ENCODE results near the gene DDX51.
"Not testable (repeated sequence)": the region's sequence is repeated elsewhere in the genome, so short reads cannot be mapped to it uniquely, and the experiment has no call there.

Gene DDX51

DNA sequence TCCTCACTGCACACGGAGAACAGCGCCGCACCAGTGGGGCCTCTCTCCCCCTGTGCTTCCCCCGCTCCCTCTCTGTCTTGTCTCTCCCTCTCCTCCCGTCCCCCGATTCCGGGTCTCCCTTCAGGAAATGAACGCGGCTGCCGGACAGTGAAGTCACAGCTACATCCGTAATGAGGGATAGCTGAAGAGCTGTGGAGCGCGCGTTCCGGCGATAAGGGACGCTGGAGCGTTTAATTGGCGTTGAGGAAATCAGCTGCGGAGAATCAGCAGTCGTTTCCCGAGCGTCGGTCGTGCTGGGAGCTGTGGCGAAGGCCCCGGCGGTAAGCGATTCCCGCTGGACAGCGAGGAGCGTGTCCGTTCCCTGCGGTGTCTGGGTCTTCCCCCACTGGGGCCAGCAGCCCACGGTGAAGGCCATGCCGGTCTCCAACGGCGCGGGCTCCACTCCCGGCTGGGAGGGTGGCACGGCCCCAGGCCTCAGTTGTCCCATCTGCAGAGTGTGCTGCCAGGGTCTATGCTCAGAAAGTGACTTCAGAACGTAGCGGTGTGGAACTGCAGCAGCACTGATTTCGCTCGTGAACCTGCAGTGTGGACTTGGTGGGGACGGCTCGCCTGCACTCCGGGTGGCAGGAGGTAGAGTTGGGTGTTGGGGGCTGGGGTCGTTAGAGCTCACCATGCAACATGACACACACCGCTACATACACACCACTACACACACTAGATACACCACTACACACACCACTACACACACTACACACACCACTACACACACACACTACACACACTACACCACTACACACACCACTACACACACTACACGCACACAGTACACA, 11.0 kb upstream of the DDX51 start:
- DNase-seq (ENCODE audit: low read depth, low spot score), result no peak

DNA sequence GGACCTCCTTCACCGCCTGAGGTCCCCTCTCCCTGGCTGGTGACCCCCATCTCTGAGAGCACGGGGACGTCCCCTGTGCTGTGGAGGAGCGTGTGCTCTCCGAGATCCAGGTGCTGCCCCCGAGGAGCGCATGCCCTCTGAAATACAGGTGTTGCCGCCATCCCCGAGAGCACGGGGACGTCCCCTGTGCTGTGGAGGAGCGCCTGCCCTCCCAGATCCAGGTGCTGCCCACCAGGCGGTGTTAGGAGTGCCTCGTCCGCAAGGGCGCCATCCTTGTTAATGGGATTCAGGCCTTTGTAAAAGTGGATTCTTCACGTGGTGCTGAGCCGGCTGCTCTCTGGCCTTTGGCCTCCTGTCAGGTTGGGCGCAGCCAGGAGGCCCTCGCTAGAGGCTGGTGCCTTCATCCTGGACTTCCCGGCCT, 10.2 kb upstream of the DDX51 start:
- no peak for DNase-seq (ENCODE audit: low read depth, low spot score)

DNA sequence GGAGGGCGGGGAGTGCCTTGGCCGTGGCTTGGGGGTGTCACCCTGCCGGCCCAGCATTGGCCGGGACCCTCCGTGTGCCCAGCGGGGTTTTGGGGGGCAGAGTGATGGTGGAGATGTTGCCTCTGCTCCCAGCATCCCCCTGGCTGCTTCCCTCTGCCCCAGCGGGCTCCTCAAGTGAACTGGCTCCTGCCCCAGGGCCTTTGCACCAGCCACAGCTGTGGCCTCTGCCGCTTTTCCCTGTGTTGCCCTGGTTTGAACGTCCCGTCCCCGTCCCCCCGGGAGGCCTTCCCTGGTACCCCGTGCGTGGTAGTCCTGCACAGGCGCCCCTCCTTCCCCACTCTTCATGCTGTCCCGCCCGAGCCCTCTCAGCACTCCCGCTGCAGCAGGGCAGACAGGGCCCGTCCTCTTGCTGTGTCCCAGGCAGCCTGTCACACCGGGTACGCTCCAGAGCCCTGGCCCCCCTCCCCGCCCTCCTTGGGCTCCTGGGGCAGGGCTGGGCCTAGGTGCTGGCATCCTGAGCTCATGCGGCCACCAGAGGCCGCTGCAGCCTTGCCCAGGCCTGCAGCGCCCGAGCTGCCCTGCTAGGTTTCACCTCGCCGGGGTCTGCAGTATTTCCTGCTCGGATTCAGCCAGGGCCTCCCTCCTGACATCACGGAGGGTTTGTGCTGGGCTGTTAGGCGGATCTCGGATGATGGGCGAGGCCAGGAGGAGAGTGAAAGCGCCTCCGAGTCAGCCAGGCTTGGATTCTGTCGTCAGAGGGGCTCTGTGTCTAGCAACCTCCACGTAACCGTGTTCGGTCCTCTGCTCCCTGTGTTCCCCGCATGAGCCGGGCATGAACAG, 9.6 kb upstream of the DDX51 start:
- DNase-seq (ENCODE audit: low read depth, low spot score), result no peak

DNA sequence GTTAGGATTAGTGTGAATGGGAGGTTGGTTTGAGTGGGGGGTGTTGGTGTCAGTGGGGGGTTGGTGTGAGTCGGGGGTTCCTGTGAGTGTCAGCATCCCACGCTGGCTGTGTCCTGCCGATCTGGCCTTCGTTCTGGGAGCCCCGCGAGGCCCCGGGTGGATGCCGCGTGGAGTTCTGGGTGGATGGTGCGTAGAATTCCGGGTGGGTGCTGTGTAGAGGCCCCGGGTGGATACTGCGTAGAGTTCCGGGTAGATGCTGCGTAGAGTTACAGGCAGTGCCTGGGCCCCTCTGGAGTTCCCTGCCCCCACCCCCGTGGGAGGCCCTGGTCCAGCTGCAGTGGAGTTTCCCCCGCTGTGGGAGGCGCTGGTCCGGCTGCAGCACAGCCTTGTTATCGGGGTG, 8.8 kb upstream of the DDX51 start:
- no peak for DNase-seq (ENCODE audit: low read depth, low spot score)

DNA sequence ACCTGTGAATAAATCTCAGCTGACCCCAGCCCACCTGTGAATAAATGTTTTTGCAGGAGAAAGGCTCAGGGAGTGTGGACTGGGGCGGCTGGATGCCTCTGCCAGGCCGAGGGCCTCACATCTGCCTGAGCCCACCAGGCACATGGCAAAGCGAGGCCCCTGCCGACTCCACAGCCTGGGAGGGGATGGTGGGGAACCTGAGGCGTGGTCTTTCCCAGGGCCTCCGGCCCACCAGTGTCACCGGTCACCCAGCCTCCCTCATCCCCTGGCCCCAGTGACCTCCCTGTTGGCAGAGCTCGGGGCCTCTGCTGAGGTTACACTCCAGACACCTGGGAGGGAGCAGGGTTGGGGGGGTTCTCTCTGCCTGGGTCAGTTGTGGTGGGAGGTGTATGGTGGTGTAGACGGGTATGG, 8.3 kb upstream of the DDX51 start:
- DNase-seq (ENCODE audit: low read depth, low spot score), result no peak

DNA sequence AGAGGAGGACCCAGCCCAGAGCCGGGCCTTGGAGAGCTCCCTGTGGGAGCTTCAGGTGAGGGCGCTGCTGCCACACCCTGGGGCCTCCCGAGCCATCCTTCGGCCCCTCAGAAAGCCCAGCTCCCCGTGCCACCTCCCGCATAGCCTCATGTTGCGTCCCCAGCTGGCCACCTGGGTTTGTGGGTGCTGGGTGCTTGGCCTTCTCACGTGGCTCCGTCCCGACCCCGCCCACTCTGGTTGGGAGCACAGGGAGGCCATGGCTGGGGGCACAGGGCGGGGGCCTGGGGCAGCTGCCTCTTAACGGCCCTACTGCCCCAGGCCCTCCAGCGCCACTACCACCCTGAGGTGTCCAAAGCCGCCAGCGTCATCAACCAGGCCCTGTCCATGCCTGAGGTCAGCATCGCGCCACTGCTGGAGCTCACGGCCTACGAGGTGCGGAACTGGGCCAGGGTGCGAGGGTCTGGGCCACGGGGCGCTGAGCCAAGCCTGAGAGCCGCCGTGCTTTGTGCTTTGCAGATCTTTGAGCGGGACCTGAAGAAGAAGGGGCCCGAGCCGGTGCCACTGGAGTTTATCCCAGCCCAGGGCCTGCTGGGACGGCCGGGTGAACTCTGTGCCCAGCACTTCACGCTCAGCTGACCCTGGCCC, 7.8 kb upstream of the DDX51 start:
- DNase-seq (ENCODE audit: low read depth, low spot score), result no peak

DNA sequence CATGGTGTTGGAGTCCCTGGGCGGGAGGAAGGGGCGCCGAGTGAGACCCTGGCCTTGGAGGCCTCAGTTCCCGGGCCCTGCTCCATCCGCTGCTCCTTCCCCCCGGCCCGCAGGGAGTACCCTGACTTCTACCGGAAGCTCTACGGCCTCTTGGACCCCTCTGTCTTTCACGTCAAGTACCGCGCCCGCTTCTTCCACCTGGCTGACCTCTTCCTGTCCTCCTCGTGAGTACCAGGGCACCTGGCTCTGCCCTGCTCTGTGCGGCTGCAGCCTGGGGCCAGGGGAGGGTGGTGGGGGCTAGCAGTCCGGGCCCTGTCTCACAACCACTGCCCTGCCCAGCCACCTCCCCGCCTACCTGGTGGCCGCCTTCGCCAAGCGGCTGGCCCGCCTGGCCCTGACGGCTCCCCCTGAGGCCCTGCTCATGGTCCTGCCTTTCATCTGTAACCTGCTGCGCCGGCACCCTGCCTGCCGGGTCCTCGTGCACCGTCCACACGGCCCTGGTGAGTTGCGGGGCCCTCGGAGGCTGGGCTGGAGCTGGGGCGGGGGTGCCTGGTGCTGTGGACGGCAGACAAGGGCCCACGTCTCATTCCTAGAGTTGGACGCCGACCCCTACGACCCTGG, 7.1 kb upstream of the DDX51 start:
- DNase-seq (ENCODE audit: low read depth, low spot score), result no peak

DNA sequence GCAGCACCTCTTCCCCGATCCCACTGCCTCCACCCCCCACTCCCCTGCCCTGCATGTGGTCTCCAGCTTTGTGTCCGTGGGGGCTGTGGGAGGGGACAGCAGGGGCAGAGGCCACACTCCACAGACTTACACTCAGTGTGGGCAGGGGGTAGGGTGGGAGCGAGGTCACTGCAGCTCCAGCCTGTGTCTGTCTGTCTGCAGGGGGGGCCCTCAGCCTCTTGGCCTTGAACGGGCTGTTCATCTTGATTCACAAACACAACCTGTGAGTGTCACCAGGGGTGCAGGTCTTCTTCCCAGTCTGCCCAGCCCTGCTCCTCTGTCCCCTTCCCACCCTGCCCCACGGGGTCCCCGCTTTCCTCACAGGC, 6.6 kb upstream of the DDX51 start:
- DNase-seq (ENCODE audit: low read depth, low spot score), result no peak

DNA sequence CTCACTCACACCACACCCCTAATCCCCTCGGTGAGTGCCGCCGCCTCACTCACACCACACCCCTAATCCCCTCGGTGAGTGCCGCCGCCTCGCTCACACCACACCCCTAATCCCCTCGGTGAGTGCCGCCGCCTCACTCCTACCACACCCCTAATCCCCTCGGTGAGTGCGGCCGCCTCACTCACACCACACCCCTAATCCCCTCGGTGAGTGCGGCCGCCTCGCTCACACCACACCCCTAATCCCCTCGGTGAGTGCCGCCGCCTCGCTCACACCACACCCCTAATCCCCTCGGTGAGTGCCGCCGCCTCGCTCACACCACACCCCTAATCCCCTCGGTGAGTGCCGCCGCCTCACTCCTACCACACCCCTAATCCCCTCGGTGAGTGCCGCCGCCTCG, 5.4 kb upstream of the DDX51 start:
- DNase-seq (ENCODE audit: low read depth, low spot score), result not testable (repeated sequence)

DNA sequence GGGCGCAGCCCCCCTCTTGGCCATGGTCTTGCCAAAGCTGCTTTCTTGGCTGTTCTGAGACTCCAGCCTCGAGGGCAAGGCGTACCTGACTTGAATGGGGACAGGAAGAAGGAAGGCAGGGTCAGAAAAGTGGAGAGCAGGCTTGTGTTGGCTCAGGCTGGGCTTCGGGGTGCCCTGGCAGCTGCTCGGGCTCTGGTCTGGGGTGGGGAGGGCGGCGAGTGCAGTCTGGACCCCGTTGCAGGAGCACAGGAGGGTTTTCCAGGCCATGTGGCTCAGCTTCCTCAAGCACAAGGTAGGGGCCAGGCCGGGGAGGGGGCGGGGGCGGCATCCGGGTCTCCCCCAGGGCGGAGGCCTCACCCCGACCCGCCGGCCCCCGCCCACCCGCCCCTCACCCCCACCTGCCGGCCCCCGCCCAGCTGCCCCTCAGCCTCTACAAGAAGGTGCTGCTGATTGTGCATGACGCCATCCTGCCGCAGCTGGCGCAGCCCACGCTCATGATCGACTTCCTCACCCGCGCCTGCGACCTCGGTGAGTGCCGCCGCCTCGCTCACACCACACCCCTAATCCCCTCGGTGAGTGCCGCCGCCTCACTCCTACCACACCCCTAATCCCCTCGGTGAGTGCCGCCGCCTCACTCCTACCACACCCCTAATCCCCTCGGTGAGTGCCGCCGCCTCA, 4.4 kb upstream of the DDX51 start:
- DNase-seq (ENCODE audit: low read depth, low spot score), result no peak

DNA sequence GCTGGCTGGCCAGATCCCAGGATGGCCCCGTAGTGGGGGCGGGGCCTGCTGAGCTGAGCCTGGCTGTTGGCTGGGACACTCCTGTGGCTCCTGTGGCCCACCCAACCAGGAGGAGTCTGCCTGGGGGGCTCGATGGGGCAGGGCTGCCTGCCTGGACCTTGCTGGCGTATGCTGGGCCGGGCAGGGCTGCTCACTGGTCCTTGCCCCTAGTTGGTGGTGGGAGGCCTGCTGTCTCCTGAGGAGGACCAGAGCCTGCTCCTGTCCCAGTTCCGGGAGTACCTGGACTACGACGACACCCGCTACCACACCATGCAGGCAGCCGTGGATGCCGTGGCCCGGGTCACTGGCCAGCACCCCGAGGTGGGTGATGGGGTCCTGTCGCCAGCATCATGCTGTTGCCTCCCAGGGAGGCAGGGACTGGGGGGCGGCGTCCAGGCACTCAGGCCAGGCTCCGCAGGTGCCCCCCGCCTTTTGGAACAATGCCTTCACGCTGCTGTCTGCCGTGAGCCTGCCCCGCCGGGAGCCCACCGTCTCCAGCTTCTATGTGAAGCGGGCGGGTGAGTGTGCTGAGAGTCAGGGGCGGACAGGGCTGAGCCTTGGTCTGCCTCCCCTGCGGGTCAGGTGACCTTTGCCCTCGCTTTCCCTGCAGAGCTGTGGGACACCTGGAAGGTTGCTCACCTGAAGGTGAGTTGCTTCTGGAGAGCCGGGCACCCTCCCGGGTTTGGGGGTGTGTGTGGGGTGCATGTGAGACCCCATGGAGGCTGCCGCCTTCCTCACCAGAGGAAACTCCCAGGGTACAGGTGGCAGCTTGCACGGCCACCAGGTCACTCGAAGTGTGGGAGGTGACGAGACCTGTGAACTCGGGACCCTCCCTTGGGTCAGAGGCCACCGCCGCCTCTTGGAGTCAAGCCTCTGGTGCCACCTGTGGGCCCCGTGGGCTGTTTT, 3.6 kb upstream of the DDX51 start:
- no peak for DNase-seq (ENCODE audit: low read depth, low spot score)

DNA sequence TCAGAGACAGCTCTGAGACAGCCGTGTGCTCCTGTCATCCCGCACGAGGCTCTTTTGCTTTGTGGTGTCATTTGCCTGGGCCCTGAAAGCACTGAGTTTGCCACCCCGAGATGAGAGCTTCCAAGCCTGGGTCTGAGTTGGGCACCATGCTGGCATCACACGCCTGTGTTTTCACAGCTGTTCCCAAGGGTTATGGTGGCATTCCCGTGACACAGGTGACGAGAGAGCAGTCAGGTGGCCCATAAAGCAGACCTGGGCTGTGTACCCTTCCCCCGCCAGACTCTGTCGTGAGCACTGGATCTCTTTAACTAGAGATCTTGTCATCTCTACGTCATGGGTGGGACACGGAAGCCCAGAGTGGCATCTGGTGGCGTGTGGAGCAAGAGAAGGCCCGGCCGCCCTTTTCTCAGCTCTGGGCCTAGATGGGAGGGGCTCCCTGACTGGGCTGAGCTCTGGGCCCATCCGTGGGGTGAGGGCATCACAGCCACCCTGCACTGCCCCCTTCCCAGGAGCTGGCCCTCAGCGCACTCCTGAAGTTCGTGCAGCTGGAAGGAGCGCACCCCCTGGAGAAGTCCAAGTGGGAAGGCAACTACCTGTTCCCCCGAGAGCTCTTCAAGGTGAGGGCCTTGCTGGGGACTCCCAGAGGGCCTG, 2.8 kb upstream of the DDX51 start:
- DNase-seq (ENCODE audit: low read depth, low spot score), result no peak

DNA sequence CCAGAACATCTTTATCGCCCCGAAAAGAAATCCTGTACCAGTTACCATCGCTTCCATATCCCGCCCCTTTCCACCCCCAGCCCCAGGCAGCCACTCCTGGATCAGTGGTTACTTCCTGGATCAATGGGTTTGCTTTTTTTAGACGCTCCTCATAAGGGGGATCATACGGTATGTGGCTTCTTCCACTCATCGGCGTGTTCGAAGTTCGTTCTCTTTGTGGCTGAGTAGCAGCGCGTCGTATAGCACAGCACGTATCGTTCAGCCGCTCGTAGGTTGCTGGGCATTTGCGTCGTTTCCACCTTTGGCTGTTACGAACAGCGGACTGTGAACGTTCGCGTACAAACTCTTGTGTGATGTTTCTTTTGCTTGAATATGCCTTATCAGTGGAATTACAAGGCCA, 2.0 kb upstream of the DDX51 start:
- no peak for DNase-seq (ENCODE audit: low read depth, low spot score)

DNA sequence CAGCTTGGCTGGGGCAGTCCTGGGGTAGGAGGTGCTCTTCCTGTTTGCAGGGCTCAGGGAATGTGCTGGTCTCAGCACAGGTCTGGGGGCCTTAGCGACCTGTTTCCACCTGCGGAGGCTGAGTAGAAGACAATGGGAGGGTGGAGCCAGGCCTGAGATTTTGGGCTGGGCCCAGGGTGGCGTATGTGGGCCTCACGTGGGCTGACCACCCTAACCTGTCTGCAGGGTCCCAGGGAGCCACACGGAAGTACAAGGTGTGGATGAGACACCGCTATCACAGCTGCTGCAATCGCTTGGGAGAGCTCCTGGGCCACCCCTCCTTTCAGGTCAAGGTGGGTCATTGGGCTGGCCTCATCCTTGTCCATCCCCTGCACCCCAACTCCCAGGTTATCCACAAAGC, 1.2 kb upstream of the DDX51 start:
- DNase-seq (ENCODE audit: low read depth, low spot score), result no peak

DNA sequence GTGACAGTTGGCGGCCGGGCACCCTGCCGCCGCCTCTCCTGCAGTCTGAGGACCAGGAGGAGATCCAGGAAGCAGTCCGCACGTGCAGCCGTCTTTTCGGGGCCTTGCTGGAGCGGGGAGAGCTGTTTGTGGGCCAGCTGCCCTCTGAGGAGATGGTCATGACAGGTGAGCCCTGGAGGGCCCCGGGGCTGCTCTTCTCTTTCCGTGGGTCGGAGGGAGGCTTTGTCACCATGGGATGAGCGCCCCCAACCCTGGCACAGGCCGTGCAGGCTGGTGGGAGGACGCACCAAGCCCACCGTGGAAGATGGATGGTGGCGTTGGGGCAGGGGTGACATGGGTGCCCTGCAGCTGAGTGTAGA, 670 bp upstream of the DDX51 start:
- no peak for DNase-seq (ENCODE audit: low read depth, low spot score)

DNA sequence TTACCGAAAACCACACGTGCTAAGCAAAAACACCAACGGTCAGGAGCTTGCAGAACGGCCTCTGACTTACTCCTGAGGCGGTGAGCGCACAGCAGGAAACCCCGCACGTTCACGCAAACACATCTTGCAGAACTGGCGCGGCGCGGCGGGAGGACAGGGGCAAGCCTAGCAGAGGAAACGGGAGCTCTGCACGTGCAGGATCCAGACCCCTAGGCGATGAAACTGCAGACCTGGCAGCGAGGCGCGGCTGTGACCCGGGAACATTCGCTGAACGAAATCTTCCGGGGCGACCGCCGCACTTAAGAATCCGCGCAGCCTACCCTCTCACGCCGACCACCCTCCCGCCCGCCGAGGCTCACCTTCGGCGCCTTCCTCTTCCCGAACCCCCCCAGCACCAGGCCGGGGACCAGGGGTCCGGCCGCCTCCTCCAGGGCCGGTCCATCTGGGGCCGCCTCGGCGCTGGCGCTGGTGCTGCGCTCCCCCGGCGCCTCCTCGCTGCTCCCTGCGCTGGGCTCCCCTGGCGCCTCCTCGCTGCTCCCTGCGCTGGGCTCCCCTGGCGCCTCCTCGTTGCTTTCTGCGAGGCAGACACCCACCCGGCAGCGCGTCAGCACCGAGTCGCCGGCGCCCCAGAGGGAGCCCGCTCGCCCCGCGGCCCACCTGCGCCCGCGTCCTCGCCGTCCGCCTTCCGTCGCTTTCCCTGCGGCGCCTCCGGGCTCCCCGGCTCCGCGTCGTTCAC, 615 bp downstream of the DDX51 start:
- no peak for DNase-seq (ENCODE audit: low read depth, low spot score)

DNA sequence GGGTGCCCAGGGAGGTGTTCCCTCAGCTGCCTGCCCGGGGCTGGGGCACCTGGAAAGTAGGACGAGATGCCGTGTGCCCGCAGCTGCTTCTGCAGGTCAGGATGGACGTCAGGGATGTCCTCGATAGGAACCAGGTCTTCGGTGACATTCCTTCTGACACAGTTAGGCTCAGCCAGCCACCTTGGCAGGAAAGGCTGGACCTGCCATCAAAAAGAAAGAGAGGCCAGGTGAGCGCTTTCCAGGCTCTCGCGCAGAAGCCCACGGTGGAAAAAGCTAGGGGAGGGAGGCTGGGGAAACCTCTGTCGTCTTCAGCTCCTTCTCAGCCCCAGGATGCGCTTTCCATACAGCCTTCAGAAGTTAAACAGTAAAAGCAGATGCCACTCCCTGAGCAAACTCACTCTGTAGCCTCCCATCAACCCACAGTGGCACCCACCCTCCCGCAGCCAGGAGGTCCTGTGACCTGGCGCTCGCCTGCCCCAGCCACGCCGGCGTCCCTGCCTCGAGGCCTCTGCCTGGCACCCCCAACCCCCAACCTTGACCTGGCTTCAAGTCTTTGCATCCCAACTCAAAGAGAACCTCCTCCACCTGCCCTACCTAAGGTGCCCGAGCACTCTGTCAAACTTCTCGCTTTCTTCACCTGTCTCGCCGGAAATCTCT, 1.3 kb downstream of the DDX51 start:
- no peak for DNase-seq (ENCODE audit: low read depth, low spot score)

DNA sequence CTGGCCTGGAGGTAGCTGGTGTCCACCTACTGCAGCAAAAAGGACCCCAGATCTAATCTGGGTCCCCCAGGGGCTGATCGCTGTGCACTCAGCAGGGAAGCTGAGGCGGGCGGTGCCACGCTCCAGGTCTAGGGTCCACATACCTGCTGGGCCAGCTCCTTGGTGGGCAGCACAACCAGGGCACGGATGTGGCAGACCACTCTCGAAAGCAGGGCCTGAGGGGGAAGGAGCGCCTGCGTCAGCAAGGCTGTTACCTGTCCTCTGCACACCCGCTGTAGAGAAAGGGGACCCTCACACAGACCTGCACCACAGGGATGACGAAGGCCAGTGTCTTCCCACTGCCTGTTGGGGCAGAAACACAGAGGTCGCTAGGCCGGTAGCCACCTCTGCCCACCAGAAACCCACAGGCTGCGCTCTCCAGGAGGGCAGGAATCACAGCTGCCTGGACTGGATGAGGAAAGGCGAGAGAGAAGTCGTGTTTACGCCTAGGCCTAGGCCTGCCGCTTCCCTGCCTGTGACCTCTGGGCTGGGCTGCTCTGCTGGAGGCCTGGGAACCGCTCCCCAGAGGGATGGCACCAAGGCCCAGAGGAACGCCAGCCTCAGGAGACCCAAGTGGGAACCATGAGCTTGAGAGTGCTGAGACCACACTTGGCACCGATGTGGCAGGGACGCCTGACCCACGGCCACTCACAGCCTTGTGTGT, 2.0 kb downstream of the DDX51 start:
- no peak for DNase-seq (ENCODE audit: low read depth, low spot score)
